Measurements from ENCODE around the gene MPP2.

The MPP2 gene

DNA sequence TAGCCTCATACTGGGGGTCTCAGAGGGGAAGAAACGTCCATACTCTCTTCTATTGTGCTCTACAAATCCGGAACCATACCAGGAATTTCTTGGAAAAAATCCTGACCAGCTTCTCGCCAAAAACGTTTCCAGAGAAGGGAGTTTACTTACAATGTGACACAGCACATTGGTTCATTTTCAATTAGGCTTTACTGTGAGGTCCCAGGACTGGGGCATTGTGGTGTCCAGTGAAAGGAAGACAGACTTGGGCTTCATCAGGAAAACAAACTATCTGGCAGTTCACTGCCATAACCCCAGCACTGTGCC lies 14.7 kb downstream of the MPP2 start:
- DNase-seq (ENCODE audit: insufficient read length, low spot score) (no peak), FAIRE-seq (no peak)
- TF ChIP-seq PAX5 (IDR thresholded peaks at IDR 0.05; ENCODE audit: insufficient read depth, low read length, severe bottlenecking) (no peak), POU2F2 (IDR thresholded peaks at IDR 0.05; ENCODE audit: low read depth, low read length) (no peak), SPI1 (IDR thresholded peaks at IDR 0.05; ENCODE audit: low read depth, low read length) (no peak), POLR2A (IDR thresholded peaks at IDR 0.05; ENCODE audit: low read depth, low read length) (no peak), TAF1 (IDR thresholded peaks at IDR 0.05; ENCODE audit: low read depth, low read length) (no peak), POLR2AphosphoS5 (IDR thresholded peaks at IDR 0.05; ENCODE audit: low read depth, low read length) (no peak)

DNA sequence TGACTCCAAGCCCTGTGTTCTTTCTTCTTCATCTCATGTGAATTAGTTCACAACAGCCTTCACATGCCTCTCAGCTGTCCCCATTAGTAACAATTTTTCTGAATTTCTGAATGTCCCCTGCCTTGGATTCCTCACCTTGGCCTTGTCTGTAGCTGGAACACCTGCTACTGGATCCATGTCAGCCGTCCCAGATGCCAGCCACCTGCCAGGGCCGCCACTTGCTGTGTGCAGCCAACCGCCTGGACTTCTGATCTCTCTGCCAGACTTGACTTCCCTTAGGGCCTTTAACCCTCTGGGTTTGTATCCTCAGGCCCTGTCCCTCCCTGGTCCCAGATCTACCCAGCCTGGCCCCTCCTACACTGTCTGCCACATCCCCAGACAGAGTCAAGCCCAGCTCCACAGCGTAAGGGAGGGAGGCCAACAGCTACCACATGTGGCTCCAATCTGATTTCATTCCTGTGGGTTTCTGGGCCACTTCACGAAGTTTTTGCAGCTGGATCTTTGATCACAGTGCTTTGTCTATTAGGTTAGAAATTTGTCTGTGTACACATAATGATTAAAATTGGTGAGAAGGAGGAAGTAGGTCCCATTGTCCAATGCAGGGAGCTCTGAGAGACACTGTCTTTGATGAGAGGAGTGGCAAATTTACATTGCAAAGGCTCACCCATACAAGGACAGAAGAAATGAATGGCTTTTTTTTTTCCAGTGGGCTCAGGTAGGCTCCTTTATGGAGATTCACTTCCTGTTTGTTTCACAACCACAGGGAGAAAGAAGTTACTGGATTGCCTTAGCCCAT lies 15.3 kb downstream of the MPP2 start:
- DNase-seq (ENCODE audit: insufficient read length, low spot score) (no peak), FAIRE-seq (no peak)
- no peak for TF ChIP-seq POLR2A (IDR thresholded peaks at IDR 0.05; ENCODE audit: low read depth, low read length)
- TF ChIP-seq POLR2AphosphoS5 (IDR thresholded peaks at IDR 0.05; ENCODE audit: low read depth, low read length): no peak
- TF ChIP-seq SPI1 (IDR thresholded peaks at IDR 0.05; ENCODE audit: low read depth, low read length): no peak
- TF ChIP-seq PAX5 (IDR thresholded peaks at IDR 0.05; ENCODE audit: insufficient read depth, low read length, severe bottlenecking): no peak
- TF ChIP-seq TAF1 (IDR thresholded peaks at IDR 0.05; ENCODE audit: low read depth, low read length): no peak
- no peak for TF ChIP-seq POU2F2 (IDR thresholded peaks at IDR 0.05; ENCODE audit: low read depth, low read length)

DNA sequence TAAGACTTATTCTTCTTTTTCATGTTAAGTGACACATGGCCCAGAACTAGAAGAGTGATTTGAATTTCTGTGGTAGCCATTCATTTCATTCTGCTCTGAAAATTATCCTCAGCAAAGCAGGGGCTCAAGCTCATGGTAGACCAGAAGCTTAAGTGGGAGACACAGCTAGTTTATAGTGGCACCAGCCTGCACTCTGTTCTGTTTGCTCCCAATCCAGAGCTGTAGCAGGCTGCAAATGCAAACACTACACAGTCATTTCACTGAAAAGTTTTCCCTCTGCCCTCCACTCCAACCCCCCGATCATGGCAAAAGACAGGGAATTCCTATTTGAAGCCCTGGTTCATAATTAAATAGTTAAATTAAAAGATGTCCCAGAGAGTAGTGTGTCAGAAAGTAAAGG lies 17.1 kb downstream of the MPP2 start:
- DNase-seq (ENCODE audit: insufficient read length, low spot score) (no peak), FAIRE-seq (no peak)
- TF ChIP-seq POLR2AphosphoS5 (IDR thresholded peaks at IDR 0.05; ENCODE audit: low read depth, low read length): no peak
- no peak for TF ChIP-seq POU2F2 (IDR thresholded peaks at IDR 0.05; ENCODE audit: low read depth, low read length)
- TF ChIP-seq PAX5 (IDR thresholded peaks at IDR 0.05; ENCODE audit: insufficient read depth, low read length, severe bottlenecking): no peak
- TF ChIP-seq POLR2A (IDR thresholded peaks at IDR 0.05; ENCODE audit: low read depth, low read length): no peak
- no peak for TF ChIP-seq TAF1 (IDR thresholded peaks at IDR 0.05; ENCODE audit: low read depth, low read length)
- no peak for TF ChIP-seq SPI1 (IDR thresholded peaks at IDR 0.05; ENCODE audit: low read depth, low read length)

DNA sequence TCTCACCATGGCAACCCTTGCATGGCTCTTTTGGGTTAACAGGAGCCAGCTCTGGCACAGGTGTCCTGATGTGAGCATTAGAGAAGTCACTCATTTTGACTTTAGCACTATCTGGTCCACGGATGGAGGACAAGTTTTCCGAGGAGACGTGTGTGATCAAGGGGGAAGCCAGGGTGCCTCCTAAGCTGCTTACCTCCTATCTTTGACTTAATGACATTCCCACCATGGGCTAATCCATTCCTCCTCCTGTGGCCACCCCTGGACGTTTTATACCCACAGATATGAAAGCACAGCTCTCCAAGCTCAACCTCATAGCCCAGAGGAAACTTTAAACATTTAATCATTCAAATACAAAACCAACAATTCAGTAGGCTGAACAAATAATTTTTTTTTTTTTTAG lies 18.8 kb downstream of the MPP2 start:
- TF ChIP-seq POLR2A (IDR thresholded peaks at IDR 0.05; ENCODE audit: low read depth, low read length): no peak
- TF ChIP-seq TAF1 (IDR thresholded peaks at IDR 0.05; ENCODE audit: low read depth, low read length): no peak
- TF ChIP-seq POLR2AphosphoS5 (IDR thresholded peaks at IDR 0.05; ENCODE audit: low read depth, low read length): no peak
- TF ChIP-seq POU2F2 (IDR thresholded peaks at IDR 0.05; ENCODE audit: low read depth, low read length): no peak
- TF ChIP-seq SPI1 (IDR thresholded peaks at IDR 0.05; ENCODE audit: low read depth, low read length): no peak
- no peak for TF ChIP-seq PAX5 (IDR thresholded peaks at IDR 0.05; ENCODE audit: insufficient read depth, low read length, severe bottlenecking)
- DNase-seq (ENCODE audit: insufficient read length, low spot score): no peak
- FAIRE-seq: no peak

DNA sequence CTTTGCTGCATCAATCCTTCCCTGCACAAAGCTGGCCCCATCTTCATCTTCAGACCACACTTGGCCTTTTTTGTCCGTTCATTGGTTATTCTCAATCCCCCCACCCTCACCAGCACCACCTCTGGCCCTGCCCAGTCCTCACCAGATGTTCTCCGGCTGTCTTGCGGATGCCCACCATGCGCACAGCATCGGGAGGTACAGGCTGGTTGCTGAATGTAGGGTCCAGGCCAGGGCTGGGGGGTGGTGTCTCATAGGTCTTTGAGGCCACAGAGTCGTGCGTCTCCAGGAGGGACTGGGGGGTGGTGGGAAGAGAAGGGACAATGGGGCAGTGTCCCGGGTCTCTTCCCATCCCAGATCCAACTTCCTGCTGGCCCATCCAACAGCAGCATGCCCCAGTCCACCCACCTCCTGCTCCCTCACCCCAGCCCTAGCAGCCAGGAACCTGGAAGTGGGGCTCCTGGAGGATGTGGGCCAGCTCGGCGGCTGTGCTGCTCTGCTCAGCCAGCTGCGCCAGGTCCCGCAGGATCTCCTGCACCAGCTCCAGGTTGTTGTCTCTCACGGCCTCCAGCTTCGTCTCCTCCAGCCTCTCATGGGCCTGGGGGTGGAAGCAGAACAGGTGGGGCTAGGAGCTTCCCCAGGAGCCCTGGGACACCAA lies 24.4 kb downstream of the MPP2 start:
- no peak for FAIRE-seq

DNA sequence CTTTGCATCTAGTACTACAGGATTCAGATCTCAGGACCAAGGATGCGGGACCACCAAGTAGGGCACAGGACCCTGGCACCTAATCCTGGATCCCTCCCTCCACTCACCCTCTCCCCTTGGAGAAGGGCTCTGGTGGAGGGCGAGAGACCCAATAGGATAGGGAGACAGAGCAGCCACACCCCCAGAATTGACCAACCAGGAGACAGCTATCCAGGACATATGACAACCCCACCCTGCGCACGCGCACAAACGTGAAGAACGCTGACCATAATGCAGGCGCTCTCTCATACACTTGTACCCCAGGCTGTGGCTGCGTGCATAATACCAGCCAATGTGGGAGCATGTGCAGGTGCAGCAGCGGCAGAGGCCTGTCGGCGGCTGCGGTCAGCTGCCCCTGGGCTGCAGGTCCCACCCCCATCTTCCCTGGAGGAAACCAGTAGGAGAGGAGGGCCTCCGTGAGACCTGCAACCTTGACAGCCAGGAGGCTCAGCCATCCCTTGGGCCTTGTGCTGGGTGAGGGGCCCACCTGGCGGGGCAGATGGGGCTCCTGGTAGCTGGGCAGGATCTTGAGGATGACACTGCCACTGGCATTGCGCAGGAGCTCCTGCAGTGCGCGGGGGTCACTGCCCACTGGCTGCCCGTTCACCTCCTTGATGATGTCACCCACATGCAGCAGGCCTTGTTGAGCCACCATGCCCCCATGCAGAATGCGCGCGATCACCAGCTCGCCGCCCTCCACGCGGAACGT lies 25.4 kb downstream of the MPP2 start:
- DNase-seq (ENCODE audit: insufficient read length, low spot score): no peak
- no peak for FAIRE-seq

More for the DNA sequence above, 24.4 kb downstream of the MPP2 start:
- TF ChIP-seq TAF1 (IDR thresholded peaks at IDR 0.05; ENCODE audit: low read depth, low read length): no peak
- DNase-seq (ENCODE audit: insufficient read length, low spot score): no peak

DNA sequence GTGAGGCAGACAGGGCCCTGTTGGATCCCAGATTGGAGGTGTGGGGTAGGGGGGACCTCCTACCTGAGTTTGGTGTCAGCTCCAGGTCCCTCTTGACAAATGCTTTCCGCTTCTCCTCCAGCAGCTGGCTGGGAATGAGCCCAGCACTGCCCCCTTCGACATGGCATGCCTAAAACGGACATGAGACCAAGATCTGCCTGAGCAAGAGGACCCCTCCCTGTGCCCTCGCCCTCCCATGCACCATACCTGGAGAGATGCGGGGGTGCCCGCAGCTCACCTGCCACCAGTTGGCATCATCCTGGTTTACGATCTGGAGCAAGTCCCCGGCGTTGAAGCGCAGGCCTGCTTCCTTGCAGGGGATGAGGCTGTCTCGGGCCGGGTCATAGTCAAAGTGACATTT lies 26.2 kb downstream of the MPP2 start:
- DNase-seq (ENCODE audit: insufficient read length, low spot score) (no peak), FAIRE-seq (no peak)

More for the DNA sequence above, 25.4 kb downstream of the MPP2 start:
- no peak for TF ChIP-seq POLR2AphosphoS5 (IDR thresholded peaks at IDR 0.05; ENCODE audit: low read depth, low read length)
- TF ChIP-seq SPI1 (IDR thresholded peaks at IDR 0.05; ENCODE audit: low read depth, low read length): no peak
- no peak for TF ChIP-seq PAX5 (IDR thresholded peaks at IDR 0.05; ENCODE audit: insufficient read depth, low read length, severe bottlenecking)

DNA sequence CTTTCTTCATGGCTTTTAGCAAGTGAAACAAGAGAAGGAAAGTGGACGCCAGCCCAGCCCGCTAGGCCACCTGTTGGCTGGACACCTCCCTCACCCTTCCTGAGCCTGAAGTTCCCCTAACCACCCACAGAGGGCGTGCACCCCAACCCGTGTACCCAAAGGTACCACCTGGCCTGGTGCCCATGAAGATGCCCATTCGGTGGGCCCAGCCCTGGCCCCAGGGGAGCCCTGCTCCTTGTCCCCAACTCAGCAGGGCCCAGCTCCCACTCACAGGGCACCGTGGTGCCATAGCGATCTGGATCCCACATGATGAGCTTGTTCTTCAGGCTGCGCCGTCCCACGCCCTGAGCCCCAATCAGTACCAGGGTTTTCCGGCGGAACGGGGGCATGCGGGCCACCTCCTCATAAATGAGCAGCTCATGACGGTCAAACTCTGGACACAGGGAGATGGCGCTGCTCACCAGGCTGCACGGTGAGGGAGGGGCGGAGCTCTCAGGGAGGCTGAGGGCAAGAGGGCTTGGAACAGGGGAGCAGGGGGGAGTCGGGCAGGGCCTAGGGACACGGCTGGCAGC lies 26.8 kb downstream of the MPP2 start:
- DNase-seq (ENCODE audit: insufficient read length, low spot score) (peak; percentile 65), FAIRE-seq (peak; percentile 47)
- TF ChIP-seq PAX5 (IDR thresholded peaks at IDR 0.05; ENCODE audit: insufficient read depth, low read length, severe bottlenecking) (no peak), POU2F2 (IDR thresholded peaks at IDR 0.05; ENCODE audit: low read depth, low read length) (no peak), SPI1 (IDR thresholded peaks at IDR 0.05; ENCODE audit: low read depth, low read length) (no peak), POLR2AphosphoS5 (IDR thresholded peaks at IDR 0.05; ENCODE audit: low read depth, low read length) (no peak), TAF1 (IDR thresholded peaks at IDR 0.05; ENCODE audit: low read depth, low read length) (no peak), POLR2A (IDR thresholded peaks at IDR 0.05; ENCODE audit: low read depth, low read length) (no peak)

More for the DNA sequence above, 26.2 kb downstream of the MPP2 start:
- no peak for TF ChIP-seq TAF1 (IDR thresholded peaks at IDR 0.05; ENCODE audit: low read depth, low read length)
- no peak for TF ChIP-seq PAX5 (IDR thresholded peaks at IDR 0.05; ENCODE audit: insufficient read depth, low read length, severe bottlenecking)
- no peak for TF ChIP-seq POLR2AphosphoS5 (IDR thresholded peaks at IDR 0.05; ENCODE audit: low read depth, low read length)
- TF ChIP-seq SPI1 (IDR thresholded peaks at IDR 0.05; ENCODE audit: low read depth, low read length): no peak
- TF ChIP-seq POLR2A (IDR thresholded peaks at IDR 0.05; ENCODE audit: low read depth, low read length): no peak

DNA sequence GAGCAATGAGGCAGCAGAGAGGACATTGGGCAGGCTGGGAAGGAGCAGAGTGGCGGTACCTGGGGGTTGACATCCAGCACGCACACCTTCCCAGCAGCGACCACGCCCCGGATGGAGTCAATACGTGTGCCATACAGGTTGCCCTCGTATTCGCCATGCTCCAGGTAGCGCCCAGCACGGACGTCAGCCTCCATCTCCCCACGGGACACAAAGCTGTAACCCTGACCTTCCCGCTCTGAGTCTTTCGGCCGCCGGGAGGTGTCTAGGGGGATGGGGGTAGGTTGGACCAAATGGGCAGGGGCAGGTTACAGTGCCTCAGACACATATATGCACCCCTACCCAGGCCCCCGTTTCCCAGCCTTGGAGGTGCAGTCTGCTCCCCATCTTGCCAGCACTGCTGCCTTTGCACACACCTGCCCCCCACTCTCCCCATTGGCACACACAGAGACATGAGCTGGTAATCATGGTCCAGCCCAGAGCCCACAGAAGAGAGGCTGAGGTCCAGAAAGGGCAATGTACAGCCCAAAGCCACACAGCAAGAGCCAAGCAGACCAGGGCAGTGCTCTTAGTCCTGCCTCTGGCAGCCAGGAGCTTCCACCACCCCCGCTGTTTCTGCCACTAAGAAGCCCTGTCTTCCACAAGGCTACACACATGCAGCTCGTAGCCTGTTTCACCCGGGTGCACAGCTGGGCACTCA lies 27.5 kb downstream of the MPP2 start:
- TF ChIP-seq SPI1 (IDR thresholded peaks at IDR 0.05; ENCODE audit: low read depth, low read length) (no peak), POU2F2 (IDR thresholded peaks at IDR 0.05; ENCODE audit: low read depth, low read length) (no peak), POLR2AphosphoS5 (IDR thresholded peaks at IDR 0.05; ENCODE audit: low read depth, low read length) (no peak), POLR2A (IDR thresholded peaks at IDR 0.05; ENCODE audit: low read depth, low read length) (no peak), TAF1 (IDR thresholded peaks at IDR 0.05; ENCODE audit: low read depth, low read length) (no peak)
- DNase-seq (ENCODE audit: insufficient read length, low spot score): no peak
- no peak for FAIRE-seq

All from GM12891 (cell line).